K562 (cell line): ENCODE results near the gene ERBB4. TPM values are rescaled to one million over a fixed set of nuclear protein-coding genes. Genes with fewer than 3 reads are reported as not detected.

Experiments used
- ATAC-seq: fragments of 200-7000 bp; cut with Tn5 transposase; 3 replicates; pipeline ENCODE4 v1.9.1; 2020; ENCODE audit warnings: moderate library complexity
- BruUV-seq: library from RNA; stranded (reverse); fragments of 400-500 nt; replicated peaks from 2 replicates; lab custom pipeline; 2021; lab: Mats Ljungman, UMichigan
- CTCF ChIA-PET: fragments of 300-600 bp; formaldehyde crosslinking; extraction: SDS; loops from one replicate; lab custom pipeline; 2021; ENCODE audit warnings: low intra/inter-chr PET ratio; lab: Yijun Ruan, JAX
- POLR2A ChIA-PET: fragments of 300-600, 350-650 bp; sonication (Branson Sonifier 250); formaldehyde crosslinking; extraction: SDS; loops from one replicate; lab custom pipeline; 2021; ENCODE audit warnings: antibody characterized with exemption, inconsistent platforms; lab: Yijun Ruan, JAX
- DNase-seq, 4 experiments: peaks; one replicate each; pipeline versions ENCODE4 v3.0.0 to v3.0.0-alpha.2; 2011 to 2018; ENCODE audit warnings: low spot score in 3 of 4, mixed read lengths in 3 of 4; ENCODE audit errors: extremely low read depth in 1 of 4
- FAIRE-seq: peaks from 2 replicates; lab custom pipeline; 2011; peaks lifted over from hg19 to GRCh38; lab: Jason Lieb, UNC
- H2AFZ ChIP-seq: 2 replicates; pipeline ENCODE4 v1.6.0; 2011; ENCODE audit warnings: low read depth, low read length, control low read depth, inconsistent platforms
- H3K27ac ChIP-seq: fragments of 200-600 bp; 3 replicates; pipeline ENCODE4 v1.8.0; 2011; ENCODE audit warnings: low read depth, mild to moderate bottlenecking, control low read depth, inconsistent platforms, low read length, moderate library complexity, mixed read lengths; ENCODE audit errors: extremely low read depth
- H3K27me3 ChIP-seq, 2 experiments: fragments of 300-600 bp in 1 of 2; 2 replicates in 1 of 2; 3 replicates in 1 of 2; pipeline versions ENCODE4 v1.6.0 to v1.8.0; 2011; ENCODE audit warnings: inconsistent platforms in 2 of 2, low read length in 2 of 2, mild to moderate bottlenecking in 1 of 2, mixed read lengths in 1 of 2, moderate library complexity in 1 of 2; ENCODE audit not compliant: control insufficient read depth in 2 of 2, insufficient read depth in 2 of 2
- H3K36me3 ChIP-seq: fragments of 300-600 bp; 3 replicates; pipeline ENCODE4 v1.8.0; 2011; ENCODE audit warnings: mild to moderate bottlenecking, low read length, inconsistent platforms; ENCODE audit not compliant: control insufficient read depth, insufficient read depth
- H3K4me1 ChIP-seq, 2 experiments: fragments of 200-600 bp in 1 of 2; replicated peaks in 1 of 2; 2 replicates in 1 of 2; 3 replicates in 1 of 2; pipeline versions ENCODE4 v1.5.1 to v1.8.0; 2011; ENCODE audit warnings: inconsistent platforms in 2 of 2, low read length in 2 of 2, mild to moderate bottlenecking in 1 of 2, mixed read lengths in 1 of 2, moderate library complexity in 1 of 2; ENCODE audit not compliant: control insufficient read depth in 2 of 2, insufficient read depth in 2 of 2
- H3K4me2 ChIP-seq: 2 replicates; pipeline ENCODE4 v1.6.1; 2011; ENCODE audit warnings: low read length, control low read depth, inconsistent platforms, mixed read lengths; ENCODE audit not compliant: insufficient read depth
- H3K4me3 ChIP-seq: fragments of 200-600 bp; sonication (generic), shearing (Covaris generic); 2 replicates; pipeline ENCODE4 v1.5.1; 2016; ENCODE audit warnings: control low read depth, inconsistent platforms
- H3K79me2 ChIP-seq: fragments of 200-600 bp; 3 replicates; pipeline ENCODE4 v1.8.0; 2011; ENCODE audit warnings: low read length, inconsistent platforms; ENCODE audit not compliant: control insufficient read depth, insufficient read depth
- H3K9ac ChIP-seq, 2 experiments: 2 replicates each; pipeline versions ENCODE4 v1.6.0 to v1.6.1; 2011; ENCODE audit warnings: low read depth in 2 of 2, low read length in 2 of 2, control low read depth in 1 of 2, inconsistent platforms in 1 of 2, mild to moderate bottlenecking in 1 of 2, mixed read lengths in 1 of 2; ENCODE audit not compliant: insufficient read depth in 1 of 2
- H3K9me1 ChIP-seq: one replicate; pipeline ENCODE4 v1.6.0; 2011; ENCODE audit warnings: inconsistent platforms, mild to moderate bottlenecking, low read length, moderate library complexity; ENCODE audit not compliant: control insufficient read depth, insufficient read depth
- H3K9me3 ChIP-seq: replicated peaks from 2 replicates; pipeline ENCODE4 v1.5.1; 2011; ENCODE audit warnings: low read depth, low read length, inconsistent platforms; ENCODE audit not compliant: control insufficient read depth, insufficient read depth
- H4K20me1 ChIP-seq: replicated peaks from 2 replicates; pipeline ENCODE4 v1.6.1; 2011; ENCODE audit warnings: low read length, inconsistent platforms, mixed read lengths; ENCODE audit not compliant: control insufficient read depth, insufficient read depth
- ATF1 ChIP-seq, 2 experiments: fragments of 450-650 bp in 1 of 2; IDR thresholded peaks; 2 replicates each; pipeline ENCODE4 v1.6.1; 2016; ENCODE audit warnings: missing compliant biosample characterization in 1 of 2, missing genetic modification characterization in 1 of 2
- CBFB ChIP-seq: sonication (generic); formaldehyde crosslinking; IDR thresholded peaks from 2 replicates; pipeline ENCODE4 v1.4.0; 2020; ENCODE audit warnings: mild to moderate bottlenecking, missing genetic modification reagents
- CXXC5 ChIP-seq: fragments of 250-450 bp; sonication (Bioruptor Pico); IDR thresholded peaks from 2 replicates; pipeline ENCODE4 v1.8.0; 2022; ENCODE audit warnings: inconsistent platforms, mild to moderate bottlenecking, moderate library complexity
- HNRNPH1 ChIP-seq: fragments of 200-400 bp; formaldehyde crosslinking; optimal IDR thresholded peaks from 2 replicates; pipeline ENCODE3; 2017; ENCODE audit warnings: low read depth, mild to moderate bottlenecking, low read length, moderate library complexity
- ILF3 ChIP-seq: fragments of 450-650 bp; IDR thresholded peaks from 2 replicates; pipeline ENCODE4 v1.6.1; 2018; ENCODE audit warnings: antibody characterized with exemption, mild to moderate bottlenecking, moderate library complexity, borderline replicate concordance
- RFX5 ChIP-seq: IDR thresholded peaks from 2 replicates; pipeline ENCODE4 v1.6.1; 2011; ENCODE audit warnings: low read depth, mild to moderate bottlenecking, improper control_type of control experiment, low read length
- ZKSCAN3 ChIP-seq: fragments of 250-450 bp; sonication (Bioruptor Pico); IDR thresholded peaks from 2 replicates; pipeline ENCODE4 v1.4.0; 2020
- ZNF232 ChIP-seq: sonication (generic); formaldehyde crosslinking; IDR thresholded peaks from 2 replicates; pipeline ENCODE4 v1.8.0; 2022; ENCODE audit warnings: mild to moderate bottlenecking, missing genetic modification reagents
- ZNF780A ChIP-seq: fragments of 250-450 bp; sonication (Bioruptor Pico); IDR thresholded peaks from 2 replicates; pipeline ENCODE4 v1.5.0; 2021; ENCODE audit warnings: mild to moderate bottlenecking
- WGBS: fragments of 100-300 bp; shearing (Covaris generic); methylation state at CpG from one replicate; pipeline ENCODE4 v1.1.6; 2016; ENCODE audit warnings: low coverage, mixed read lengths; ENCODE audit not compliant: insufficient coverage; ENCODE audit errors: missing lambda C conversion rate; 5-methylcytosine and 5-hydroxymethylcytosine counted together
- in situ Hi-C: fragments of 300-500 bp; cut with MboI; formaldehyde crosslinking; loops from 4 replicates; pipeline ENCODE4 v1.15.0; 2018; ENCODE audit warnings: inconsistent platforms, mixed read lengths
- intact Hi-C: fragments of 100-400 bp; cut with micrococcal nuclease; formaldehyde crosslinking; loops from 2 replicates; pipeline ENCODE4 v1.14.2; 2022
- polyA plus RNA-seq, 8 experiments: library from polyadenylated mRNA; depleted of rRNA in 4 of 8; stranded (reverse) in 5 of 8; unstranded in 3 of 8; fragments of >200 nt; fragmentation: Nextera tagmentation in 2 of 8; fragmentation: Illumina TruSeq in 1 of 8; extraction: Ambion mirVana in 2 of 8; extraction: Trizol in 1 of 8; gene quantifications; 2 replicates each; pipeline versions ENCODE4 v1.2.1 to v1.2.3, GENCODE V29; 2011 to 2014; ENCODE audit warnings: inconsistent platforms in 1 of 8, missing spikeins in 1 of 8
- total RNA-seq, 7 experiments: library from RNA; depleted of rRNA in 6 of 7; stranded (reverse); fragments of >200 nt in 6 of 7; fragmentation: Illumina TruSeq in 2 of 7; extraction: Trizol in 2 of 7; gene quantifications; 2 replicates each; pipeline versions ENCODE4 v1.2.1 to v1.2.3, GENCODE V29; 2011 to 2021; ENCODE audit warnings: low replicate concordance in 1 of 7
- TF ChIP-seq, protein P1 (sequence below): fragments of 450-650 bp; IDR thresholded peaks from 2 replicates; pipeline ENCODE4 v1.6.1; 2017; ENCODE audit warnings: antibody characterized with exemption
- TF ChIP-seq, protein P2 (sequence below): sonication (generic); formaldehyde crosslinking; IDR thresholded peaks from 2 replicates; pipeline ENCODE4 v1.8.0; 2022; ENCODE audit warnings: mild to moderate bottlenecking, low read depth, missing genetic modification reagents

ERBB4 gene
- total and polyA plus RNA-seq, 9 of the 15 experiments (the other 6 are each of a cell fraction or from before 2014, with no cell fraction given): not detected

DNA sequence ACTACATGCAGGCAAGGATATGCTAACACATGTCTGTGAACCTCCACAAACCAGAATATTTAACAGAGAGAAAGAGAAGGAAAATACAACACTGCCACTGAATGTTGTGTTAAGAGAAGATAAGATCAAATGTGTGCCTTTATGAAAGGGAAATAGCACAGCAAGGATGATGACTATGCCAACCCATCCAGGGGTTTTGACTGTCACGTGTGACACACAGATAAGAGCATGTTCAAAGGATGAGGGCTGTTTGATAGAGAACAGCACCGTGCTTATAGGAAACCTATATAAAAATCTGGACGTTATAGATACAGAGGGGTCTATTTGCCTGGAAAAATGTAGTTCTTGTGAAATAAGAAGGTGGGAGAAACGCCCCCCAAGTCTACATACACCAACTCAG, 1070.4 kb downstream of the ERBB4 start:
- no peak overlapping the region for H3K9ac ChIP-seq
- H3K9me1 ChIP-seq: no peaks in the 10 kb centered on the region
- no peak overlapping the region for H2AFZ ChIP-seq
- no peak overlapping the region for H3K27ac ChIP-seq
- H3K27me3 ChIP-seq: no peaks in the 10 kb centered on the region
- intact Hi-C loops (no loop called here), in situ Hi-C loops (no loop called here)
- H4K20me1 ChIP-seq: no peaks in the 10 kb centered on the region
- POLR2A ChIA-PET: no interaction called here
- CTCF ChIA-PET: no interaction called here
- BruUV-seq: no TSS peak
- no peak for DNase-seq
- H3K79me2 ChIP-seq: no peaks in the 10 kb centered on the region
- ATAC-seq: no peak
- no peak overlapping the region for H3K4me2 ChIP-seq
- WGBS: 0% methylated on average over 4 of the region's 4 CpGs
- no peak for FAIRE-seq
- H3K4me3 ChIP-seq: no peak overlapping the region
- H3K9me3 ChIP-seq: no peaks in the 10 kb centered on the region; the same call in 1 of the 2 replicates
- H3K4me1 ChIP-seq: no peaks in the 10 kb centered on the region
- no peaks in the 10 kb centered on the region for H3K36me3 ChIP-seq
- no peak for TF ChIP-seq CXXC5 (CRISPR knock-in tag)
- no peak for TF ChIP-seq ZNF780A (CRISPR knock-in tag)
- TF ChIP-seq HNRNPH1: no peak
- no peak for TF ChIP-seq ZNF232 (CRISPR knock-in tag)
- TF ChIP-seq, protein P1, sequence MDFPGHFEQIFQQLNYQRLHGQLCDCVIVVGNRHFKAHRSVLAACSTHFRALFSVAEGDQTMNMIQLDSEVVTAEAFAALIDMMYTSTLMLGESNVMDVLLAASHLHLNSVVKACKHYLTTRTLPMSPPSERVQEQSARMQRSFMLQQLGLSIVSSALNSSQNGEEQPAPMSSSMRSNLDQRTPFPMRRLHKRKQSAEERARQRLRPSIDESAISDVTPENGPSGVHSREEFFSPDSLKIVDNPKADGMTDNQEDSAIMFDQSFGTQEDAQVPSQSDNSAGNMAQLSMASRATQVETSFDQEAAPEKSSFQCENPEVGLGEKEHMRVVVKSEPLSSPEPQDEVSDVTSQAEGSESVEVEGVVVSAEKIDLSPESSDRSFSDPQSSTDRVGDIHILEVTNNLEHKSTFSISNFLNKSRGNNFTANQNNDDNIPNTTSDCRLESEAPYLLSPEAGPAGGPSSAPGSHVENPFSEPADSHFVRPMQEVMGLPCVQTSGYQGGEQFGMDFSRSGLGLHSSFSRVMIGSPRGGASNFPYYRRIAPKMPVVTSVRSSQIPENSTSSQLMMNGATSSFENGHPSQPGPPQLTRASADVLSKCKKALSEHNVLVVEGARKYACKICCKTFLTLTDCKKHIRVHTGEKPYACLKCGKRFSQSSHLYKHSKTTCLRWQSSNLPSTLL: no peak
- TF ChIP-seq CBFB (CRISPR knock-in tag): no peak
- TF ChIP-seq, protein P2, sequence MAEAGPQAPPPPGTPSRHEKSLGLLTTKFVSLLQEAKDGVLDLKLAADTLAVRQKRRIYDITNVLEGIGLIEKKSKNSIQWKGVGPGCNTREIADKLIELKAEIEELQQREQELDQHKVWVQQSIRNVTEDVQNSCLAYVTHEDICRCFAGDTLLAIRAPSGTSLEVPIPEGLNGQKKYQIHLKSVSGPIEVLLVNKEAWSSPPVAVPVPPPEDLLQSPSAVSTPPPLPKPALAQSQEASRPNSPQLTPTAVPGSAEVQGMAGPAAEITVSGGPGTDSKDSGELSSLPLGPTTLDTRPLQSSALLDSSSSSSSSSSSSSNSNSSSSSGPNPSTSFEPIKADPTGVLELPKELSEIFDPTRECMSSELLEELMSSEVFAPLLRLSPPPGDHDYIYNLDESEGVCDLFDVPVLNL: no peak
- no peak for TF ChIP-seq ATF1 (CRISPR knock-in tag; IDR thresholded peaks at IDR 0.05)
- TF ChIP-seq ATF1 (tag; IDR thresholded peaks at IDR 0.05): no peak
- no peak for TF ChIP-seq ZKSCAN3 (CRISPR knock-in tag)
- no peak for TF ChIP-seq ILF3
- no peak for TF ChIP-seq RFX5
